Measurements from ENCODE around the gene RNF5. TPM values are rescaled to one million over a fixed set of nuclear protein-coding genes. Genes with fewer than 3 reads are reported as not detected.

Gene RNF5
- total RNA-seq, 1 experiment from 2014 or later = 82.3 TPM

GRCh38 chr6:32178547-32179440, 589 bp downstream of the RNF5 start:
- intact Hi-C loops (cut with micrococcal nuclease; ENCODE audit: unreplicated experiment) (no loop called here), in situ Hi-C loops (cut with HindIII; ENCODE audit: low pct_unique_long_range_greater_than_20kb, low sequenced_read_pairs) (no loop called here)
- BruUV-seq (replicated peaks) = TSS peak; percentile 90
- DNase-seq (ENCODE audit: low read depth, low spot score) (no peak), ATAC-seq (no peak)
- H3K27me3 ChIP-seq (ENCODE audit: control insufficient read depth, insufficient read depth, low read length) = no peaks in the 10 kb centered on the region
- TF ChIP-seq CTCF (IDR thresholded peaks at IDR 0.05) (no peak), SIN3A (IDR thresholded peaks at IDR 0.05; ENCODE audit: borderline replicate concordance, insufficient read depth, low read depth, low read length) (0 out of 2 replicates have a peak, but pooled peaks have one; percentile 12)
- POLR2A ChIA-PET = interaction anchor here (0.7 kb wide), 1 partner anchor 11 kb away, joined by 10 read pairs; the partner anchor contains the start of gene PBX2
- CTCF ChIA-PET = no interaction called here
- peaks cover 30% of the 10 kb centered on the region for H3K4me1 ChIP-seq (ENCODE audit: control insufficient read depth, insufficient read depth, low read length)
- H3K36me3 ChIP-seq (ENCODE audit: control insufficient read depth, insufficient read depth, low read length) = 0 out of 2 replicates have a peak, but pooled peaks cover 3% of the 10 kb centered on the region
- peak overlapping the region; percentile 61 to 64 for H3K4me3 ChIP-seq (ENCODE audit: low read depth in 2 of 2, low read length in 2 of 2)
- H3K27ac ChIP-seq (ENCODE audit: low read length) = peak overlapping the region; percentile 98
- no peaks in the 10 kb centered on the region for H3K9me3 ChIP-seq (ENCODE audit: control insufficient read depth, insufficient read depth, low read depth, low read length)

GRCh38 chr6:32179766-32180405, 1.7 kb downstream of the RNF5 start:
- Histone ChIP-seq H3K27ac (ENCODE audit: low read length) (no peak overlapping the region), H3K4me3 (ENCODE audit: low read depth in 2 of 2, low read length in 2 of 2) (peak overlapping the region in 1 of 2 experiments; percentile 61; a peak in 2 of 4 replicates), H3K9me3 (ENCODE audit: control insufficient read depth, insufficient read depth, low read depth, low read length) (no peaks in the 10 kb centered on the region), H3K4me1 (ENCODE audit: control insufficient read depth, insufficient read depth, low read length) (peaks cover 29% of the 10 kb centered on the region), H3K36me3 (ENCODE audit: control insufficient read depth, insufficient read depth, low read length) (peaks cover 3% of the 10 kb centered on the region; the same call in 1 of the 2 replicates), H3K27me3 (ENCODE audit: control insufficient read depth, insufficient read depth, low read length) (no peaks in the 10 kb centered on the region)
- ATAC-seq (no peak), DNase-seq (ENCODE audit: low read depth, low spot score) (no peak)
- POLR2A ChIA-PET = no interaction called here
- CTCF ChIA-PET = no interaction called here
- BruUV-seq (replicated peaks) = no TSS peak
- intact Hi-C loops (cut with micrococcal nuclease; ENCODE audit: unreplicated experiment) = no loop called here
- TF ChIP-seq CTCF (IDR thresholded peaks at IDR 0.05) = no peak
- TF ChIP-seq REST (IDR thresholded peaks at IDR 0.05; ENCODE audit: insufficient read depth in 1 of 2, low read depth in 2 of 2, low read length in 1 of 2) = no peak
- TF ChIP-seq TCF7L2 (IDR thresholded peaks at IDR 0.05; ENCODE audit: low read depth, low read length) = no peak
- in situ Hi-C loops (cut with HindIII; ENCODE audit: low pct_unique_long_range_greater_than_20kb, low sequenced_read_pairs) = no loop called here

Measured in Panc1 (cell line).